ENCODE measurements around the gene SF3A1. TPM values are rescaled to one million over a fixed set of nuclear protein-coding genes. Genes with fewer than 3 reads are reported as not detected.

SF3A1 gene
- total RNA-seq, 1 donor from 2014 or later = 78.3 TPM

- no peak for DNase-seq (ENCODE audit: extremely low spot score in 2 of 2)
- intact Hi-C loops (cut with DNase I) = loop anchor here (10.0 kb wide), 1 partner anchor 267 kb away; no protein-coding TSS in a partner anchor
- no peaks in the 10 kb centered on the region for H3K27me3 ChIP-seq
- H3K4me3 ChIP-seq = no peak overlapping the region
- H3K27ac ChIP-seq = no peak overlapping the region
- TF ChIP-seq POLR2AphosphoS5 (IDR thresholded peaks at IDR 0.05; ENCODE audit: insufficient read depth in 1 of 2, low read depth in 1 of 2) = no peak
- TF ChIP-seq POLR2A (IDR thresholded peaks at IDR 0.05) = no peak
- H3K36me3 ChIP-seq = no peaks in the 10 kb centered on the region
- no peaks in the 10 kb centered on the region for H3K9me3 ChIP-seq
- H3K4me1 ChIP-seq = no peaks in the 10 kb centered on the region
Observed at GRCh38 chr22:30371321-30371720, 14.6 kb upstream of the SF3A1 start.

- TF ChIP-seq POLR2AphosphoS5 (IDR thresholded peaks at IDR 0.05; ENCODE audit: insufficient read depth in 1 of 2, low read depth in 1 of 2) (no peak), POLR2A (IDR thresholded peaks at IDR 0.05) (no peak)
- TF ChIP-seq, protein P1, sequence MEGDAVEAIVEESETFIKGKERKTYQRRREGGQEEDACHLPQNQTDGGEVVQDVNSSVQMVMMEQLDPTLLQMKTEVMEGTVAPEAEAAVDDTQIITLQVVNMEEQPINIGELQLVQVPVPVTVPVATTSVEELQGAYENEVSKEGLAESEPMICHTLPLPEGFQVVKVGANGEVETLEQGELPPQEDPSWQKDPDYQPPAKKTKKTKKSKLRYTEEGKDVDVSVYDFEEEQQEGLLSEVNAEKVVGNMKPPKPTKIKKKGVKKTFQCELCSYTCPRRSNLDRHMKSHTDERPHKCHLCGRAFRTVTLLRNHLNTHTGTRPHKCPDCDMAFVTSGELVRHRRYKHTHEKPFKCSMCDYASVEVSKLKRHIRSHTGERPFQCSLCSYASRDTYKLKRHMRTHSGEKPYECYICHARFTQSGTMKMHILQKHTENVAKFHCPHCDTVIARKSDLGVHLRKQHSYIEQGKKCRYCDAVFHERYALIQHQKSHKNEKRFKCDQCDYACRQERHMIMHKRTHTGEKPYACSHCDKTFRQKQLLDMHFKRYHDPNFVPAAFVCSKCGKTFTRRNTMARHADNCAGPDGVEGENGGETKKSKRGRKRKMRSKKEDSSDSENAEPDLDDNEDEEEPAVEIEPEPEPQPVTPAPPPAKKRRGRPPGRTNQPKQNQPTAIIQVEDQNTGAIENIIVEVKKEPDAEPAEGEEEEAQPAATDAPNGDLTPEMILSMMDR (IDR thresholded peaks at IDR 0.05) = no peak
- Histone ChIP-seq H3K36me3 (no peaks in the 10 kb centered on the region), H3K4me1 (no peaks in the 10 kb centered on the region), H3K9me3 (no peaks in the 10 kb centered on the region), H3K4me3 (no peak overlapping the region), H3K27ac (no peak overlapping the region), H3K27me3 (no peaks in the 10 kb centered on the region)
- DNase-seq (ENCODE audit: extremely low spot score in 2 of 2) = no peak
- intact Hi-C loops (cut with DNase I) = loop anchor here (10.0 kb wide), 1 partner anchor 266 kb away; no protein-coding TSS in a partner anchor
Observed at GRCh38 chr22:30370641-30371230, 14.0 kb upstream of the SF3A1 start.

GRCh38 chr22:30368420-30368819 lies 11.7 kb upstream of the SF3A1 start:
- TF ChIP-seq POLR2A (IDR thresholded peaks at IDR 0.05) (no peak), POLR2AphosphoS5 (IDR thresholded peaks at IDR 0.05; ENCODE audit: insufficient read depth in 1 of 2, low read depth in 1 of 2) (no peak)
- TF ChIP-seq, protein P1 (IDR thresholded peaks at IDR 0.05) = no peak
- H3K27ac ChIP-seq = no peak overlapping the region
- H3K36me3 ChIP-seq = no peaks in the 10 kb centered on the region
- intact Hi-C loops (cut with DNase I) = no loop called here
- no peak for DNase-seq (ENCODE audit: extremely low spot score in 2 of 2)
- no peaks in the 10 kb centered on the region for H3K27me3 ChIP-seq
- H3K4me3 ChIP-seq = no peak overlapping the region
- H3K9me3 ChIP-seq = no peaks in the 10 kb centered on the region
- H3K4me1 ChIP-seq = no peaks in the 10 kb centered on the region

GRCh38 chr22:30365891-30366290 lies 9.2 kb upstream of the SF3A1 start:
- H3K4me3 ChIP-seq = no peak overlapping the region
- H3K4me1 ChIP-seq = no peaks in the 10 kb centered on the region
- intact Hi-C loops (cut with DNase I) = no loop called here
- no peaks in the 10 kb centered on the region for H3K9me3 ChIP-seq
- H3K36me3 ChIP-seq = no peaks in the 10 kb centered on the region
- TF ChIP-seq, protein P1 (IDR thresholded peaks at IDR 0.05) = no peak
- TF ChIP-seq POLR2AphosphoS5 (IDR thresholded peaks at IDR 0.05; ENCODE audit: insufficient read depth in 1 of 2, low read depth in 1 of 2) (no peak), POLR2A (IDR thresholded peaks at IDR 0.05) (no peak)
- no peak for DNase-seq (ENCODE audit: extremely low spot score in 2 of 2)
- no peak overlapping the region for H3K27ac ChIP-seq
- no peaks in the 10 kb centered on the region for H3K27me3 ChIP-seq

- DNase-seq (ENCODE audit: extremely low spot score in 2 of 2) = no peak
- TF ChIP-seq POLR2AphosphoS5 (IDR thresholded peaks at IDR 0.05; ENCODE audit: insufficient read depth in 1 of 2, low read depth in 1 of 2) (no peak), POLR2A (IDR thresholded peaks at IDR 0.05) (no peak)
- TF ChIP-seq, protein P1 (IDR thresholded peaks at IDR 0.05) = no peak
- H3K27me3 ChIP-seq = no peaks in the 10 kb centered on the region
- no peaks in the 10 kb centered on the region for H3K9me3 ChIP-seq
- H3K4me3 ChIP-seq = no peak overlapping the region
- H3K27ac ChIP-seq = no peak overlapping the region
- peaks cover 3% of the 10 kb centered on the region for H3K4me1 ChIP-seq
- intact Hi-C loops (cut with DNase I) = no loop called here
- H3K36me3 ChIP-seq = no peaks in the 10 kb centered on the region
Observed at GRCh38 chr22:30362651-30363281, 6.1 kb upstream of the SF3A1 start.

All from vagina (tissue), 2 donors.